H1 (cell line): ENCODE measurements around the gene OR51E1. TPM values are rescaled to one million over a fixed set of nuclear protein-coding genes. Genes with fewer than 3 reads are reported as not detected.

Experiments used
- CTCF ChIA-PET: fragments of 300-600 bp; sonication (Branson Sonifier 250); formaldehyde crosslinking; loops from one replicate; lab custom pipeline; 2021; ENCODE audit not compliant: partially characterized antibody; lab: Charles Lee
- POLR2A ChIA-PET: fragments of 300-600 bp; sonication (Branson Sonifier 250); formaldehyde crosslinking; loops from one replicate; lab custom pipeline; 2021; ENCODE audit warnings: inconsistent platforms; ENCODE audit not compliant: partially characterized antibody; lab: Charles Lee
- DNase-seq, 2 experiments: peaks; one replicate each; pipeline versions ENCODE4 v3.0.0 to v3.0.0-alpha.2; 2010 to 2022; ENCODE audit warnings: low spot score in 2 of 2, low read depth in 1 of 2, mixed read lengths in 1 of 2
- FAIRE-seq: peaks from 2 replicates; lab custom pipeline; 2011; peaks lifted over from hg19 to GRCh38; lab: Jason Lieb, UNC
- H2AFZ ChIP-seq: 2 replicates; pipeline ENCODE4 v1.8.1; 2012; ENCODE audit warnings: low read length, inconsistent platforms
- H2AK5ac ChIP-seq: 2 replicates; pipeline ENCODE4 v1.6.1; 2013; ENCODE audit warnings: low read depth, low read length
- H2BK120ac ChIP-seq: replicated peaks from 2 replicates; pipeline ENCODE3; 2013; ENCODE audit warnings: low read depth, low read length, inconsistent platforms
- H2BK12ac ChIP-seq: 2 replicates; pipeline ENCODE4 v1.6.1; 2013; ENCODE audit warnings: low read depth, low read length
- H2BK15ac ChIP-seq: 2 replicates; pipeline ENCODE4 v1.6.1; 2013; ENCODE audit warnings: low read length
- H2BK20ac ChIP-seq: 2 replicates; pipeline ENCODE4 v1.6.1; 2013; ENCODE audit warnings: low read length
- H2BK5ac ChIP-seq: 2 replicates; pipeline ENCODE4 v1.6.1; 2013; ENCODE audit warnings: low read depth, low read length
- H3K14ac ChIP-seq: 2 replicates; pipeline ENCODE4 v1.6.1; 2013; ENCODE audit warnings: inconsistent platforms; ENCODE audit not compliant: insufficient read length
- H3K18ac ChIP-seq: 2 replicates; pipeline ENCODE4 v1.6.1; 2013; ENCODE audit warnings: low read length; ENCODE audit errors: extremely low read depth
- H3K23ac ChIP-seq: 2 replicates; pipeline ENCODE4 v1.6.1; 2013; ENCODE audit warnings: inconsistent platforms; ENCODE audit not compliant: insufficient read length
- H3K23me2 ChIP-seq: 2 replicates; pipeline ENCODE4 v1.6.1; 2013; ENCODE audit warnings: low read depth, low read length
- H3K27ac ChIP-seq: 2 replicates; pipeline ENCODE4 v1.6.1; 2011; ENCODE audit warnings: low read depth, low read length, inconsistent platforms
- H3K27me3 ChIP-seq, 4 experiments: replicated peaks in 1 of 4; 1 replicate in 1 of 4; 2 replicates in 3 of 4; pipeline versions ENCODE4 v1.6.1 to v1.8.1; 2011 to 2013; ENCODE audit warnings: low read length in 3 of 4, mild to moderate bottlenecking in 3 of 4, inconsistent platforms in 2 of 4, mixed read lengths in 2 of 4, moderate library complexity in 1 of 4; ENCODE audit not compliant: control insufficient read depth in 3 of 4, insufficient read depth in 3 of 4; ENCODE audit errors: extremely low read depth in 1 of 4
- H3K36me3 ChIP-seq, 4 experiments: 2 replicates each; pipeline versions ENCODE4 v1.6.1 to v1.8.1; 2011 to 2013; ENCODE audit warnings: mild to moderate bottlenecking in 4 of 4, low read length in 3 of 4, moderate library complexity in 2 of 4, control low read depth in 1 of 4, inconsistent platforms in 1 of 4; ENCODE audit not compliant: insufficient read depth in 4 of 4, control insufficient read depth in 2 of 4
- H3K4ac ChIP-seq: replicated peaks from 2 replicates; pipeline ENCODE3; 2013; ENCODE audit warnings: low read length, low read depth, mixed read lengths, inconsistent platforms; ENCODE audit not compliant: insufficient read length
- H3K4me1 ChIP-seq, 4 experiments: replicated peaks in 1 of 4; 1 replicate in 1 of 4; 2 replicates in 3 of 4; pipeline versions ENCODE4 v1.6.1 to v1.8.1; 2011 to 2013; ENCODE audit warnings: low read length in 3 of 4, inconsistent platforms in 2 of 4, mixed read lengths in 1 of 4; ENCODE audit not compliant: insufficient read depth in 4 of 4, control insufficient read depth in 3 of 4
- H3K4me2 ChIP-seq, 2 experiments: 2 replicates each; pipeline versions ENCODE4 v1.6.1 to v1.8.1; 2011 to 2013; ENCODE audit warnings: low read depth in 2 of 2, low read length in 2 of 2, control low read depth in 1 of 2, inconsistent platforms in 1 of 2, mild to moderate bottlenecking in 1 of 2; ENCODE audit not compliant: insufficient read depth in 1 of 2
- H3K4me3 ChIP-seq, 4 experiments: fragments of 200-600, 300-600 bp in 1 of 4; sonication (generic), shearing (Covaris generic), sonication (Bioruptor Twin) in 1 of 4; 2 replicates each; pipeline versions ENCODE4 v1.5.1 to v1.8.1; 2011 to 2016; ENCODE audit warnings: low read length in 4 of 4, low read depth in 3 of 4, control low read depth in 2 of 4, inconsistent platforms in 2 of 4, mild to moderate bottlenecking in 2 of 4, mixed read lengths in 1 of 4, moderate library complexity in 1 of 4; ENCODE audit not compliant: insufficient read depth in 2 of 4; ENCODE audit errors: extremely low read depth in 1 of 4
- H3K56ac ChIP-seq: replicated peaks from 2 replicates; pipeline ENCODE3; 2013; ENCODE audit warnings: low read depth, mild to moderate bottlenecking, mixed read lengths, low read length, inconsistent platforms; ENCODE audit not compliant: insufficient read length
- H3K79me1 ChIP-seq: 2 replicates; pipeline ENCODE4 v1.6.1; 2013; ENCODE audit warnings: low read depth, low read length, control low read depth
- H3K79me2 ChIP-seq, 2 experiments: 2 replicates each; pipeline versions ENCODE4 v1.6.1 to v1.8.1; 2012 to 2013; ENCODE audit warnings: low read length in 2 of 2, mild to moderate bottlenecking in 2 of 2, inconsistent platforms in 1 of 2; ENCODE audit not compliant: insufficient read depth in 2 of 2, control insufficient read depth in 1 of 2
- H3K9ac ChIP-seq, 4 experiments: replicated peaks in 1 of 4; 1 replicate in 1 of 4; 2 replicates in 3 of 4; pipeline versions ENCODE4 v1.6.1 to v1.8.1; 2011 to 2013; ENCODE audit warnings: low read depth in 3 of 4, low read length in 3 of 4, control low read depth in 2 of 4, mild to moderate bottlenecking in 2 of 4, moderate library complexity in 2 of 4, inconsistent platforms in 1 of 4; ENCODE audit errors: extremely low read depth in 1 of 4
- H3K9me3 ChIP-seq, 2 experiments: 2 replicates each; pipeline versions ENCODE4 v1.6.1 to v1.8.1; 2012 to 2013; ENCODE audit warnings: mild to moderate bottlenecking in 2 of 2, moderate library complexity in 2 of 2, control low read depth in 1 of 2, inconsistent platforms in 1 of 2, low read depth in 1 of 2, low read length in 1 of 2, mixed read lengths in 1 of 2; ENCODE audit not compliant: insufficient read depth in 2 of 2
- H4K20me1 ChIP-seq, 2 experiments: replicated peaks in 1 of 2; 2 replicates each; pipeline versions ENCODE3 to v1.8.1; 2011 to 2013; ENCODE audit warnings: inconsistent platforms in 2 of 2, low read length in 2 of 2, mild to moderate bottlenecking in 1 of 2; ENCODE audit not compliant: insufficient read depth in 2 of 2, control insufficient read depth in 1 of 2
- H4K5ac ChIP-seq: 2 replicates; pipeline ENCODE4 v1.6.1; 2013; ENCODE audit warnings: low read length, low read depth, mixed read lengths, inconsistent platforms; ENCODE audit not compliant: insufficient read length
- H4K8ac ChIP-seq: 2 replicates; pipeline ENCODE4 v1.8.0; 2013; ENCODE audit warnings: mild to moderate bottlenecking, moderate library complexity, low read length, inconsistent platforms; ENCODE audit not compliant: insufficient read depth; ENCODE audit errors: extremely low read depth
- H4K91ac ChIP-seq: replicated peaks from 2 replicates; pipeline ENCODE3; 2013; ENCODE audit warnings: low read length, mixed read lengths, inconsistent platforms; ENCODE audit not compliant: insufficient read length
- ATF2 ChIP-seq: IDR thresholded peaks from 2 replicates; pipeline ENCODE4 v1.6.1; 2012; ENCODE audit warnings: low read length, inconsistent platforms
- CTCF ChIP-seq, 3 experiments: IDR thresholded peaks; 1 replicate in 2 of 3; 2 replicates in 1 of 3; pipeline versions ENCODE4 v1.5.1 to v1.6.1; 2011; ENCODE audit warnings: low read length in 3 of 3, mild to moderate bottlenecking in 3 of 3, inconsistent platforms in 2 of 3, low read depth in 1 of 3, moderate library complexity in 1 of 3; ENCODE audit not compliant: insufficient read depth in 1 of 3; ENCODE audit errors: control extremely low read depth in 1 of 3
- EGR1 ChIP-seq: IDR thresholded peaks from 2 replicates; pipeline ENCODE4 v1.6.1; 2011; ENCODE audit warnings: low read depth, low read length, borderline replicate concordance
- JUND ChIP-seq: IDR thresholded peaks from 2 replicates; pipeline ENCODE4 v1.6.1; 2011; ENCODE audit warnings: mild to moderate bottlenecking, improper control_type of control experiment, low read length
- POLR2A ChIP-seq, 2 experiments: IDR thresholded peaks; 1 replicate in 1 of 2; 2 replicates in 1 of 2; pipeline ENCODE4 v1.6.1; 2011; ENCODE audit warnings: low read depth in 2 of 2, low read length in 2 of 2, mild to moderate bottlenecking in 2 of 2; ENCODE audit errors: control extremely low read depth in 1 of 2
- POLR2AphosphoS5 ChIP-seq: IDR thresholded peaks from 2 replicates; pipeline ENCODE4 v1.6.1; 2011; ENCODE audit warnings: low read depth, low read length
- RAD21 ChIP-seq, 2 experiments: IDR thresholded peaks in 1 of 2; conservative IDR thresholded peaks in 1 of 2; 2 replicates each; pipeline ENCODE4 v1.6.1; 2011; ENCODE audit warnings: low read depth in 2 of 2, low read length in 2 of 2, improper control_type of control experiment in 1 of 2, inconsistent platforms in 1 of 2, mild to moderate bottlenecking in 1 of 2, moderate library complexity in 1 of 2
- SAP30 ChIP-seq: fragments of 300-600 bp; sonication (generic); IDR thresholded peaks from 2 replicates; pipeline ENCODE4 v1.7.1; 2012; ENCODE audit warnings: low read length, moderate library complexity, mild to moderate bottlenecking, inconsistent platforms; ENCODE audit not compliant: insufficient read depth, insufficient replicate concordance
- TBP ChIP-seq: IDR thresholded peaks from 2 replicates; pipeline ENCODE4 v1.6.1; 2011; ENCODE audit warnings: low read depth, low read length, improper control_type of control experiment
- YY1 ChIP-seq: IDR thresholded peaks from 2 replicates; pipeline ENCODE4 v1.6.1; 2011; ENCODE audit warnings: low read depth, mild to moderate bottlenecking, low read length
- WGBS, 2 experiments: shearing (Covaris generic) in 1 of 2; methylation state at CpG; one replicate each; pipeline versions ENCODE4 v1.1.6 to v1.1.7; 2013 to 2015; ENCODE audit warnings: low lambda C conversion rate in 2 of 2, mixed read lengths in 2 of 2, inconsistent platforms in 1 of 2, low coverage in 1 of 2, missing lambda C conversion rate in 1 of 2; ENCODE audit not compliant: insufficient replicate concordance in 2 of 2, insufficient coverage in 1 of 2, insufficient read length in 1 of 2; ENCODE audit errors: extremely low coverage in 1 of 2, missing lambda C conversion rate in 1 of 2; 5-methylcytosine and 5-hydroxymethylcytosine counted together
- polyA plus RNA-seq, 7 experiments: library from polyadenylated mRNA; depleted of rRNA in 3 of 7; stranded (reverse) in 5 of 7; unstranded in 2 of 7; fragments of >200 nt in 5 of 7; fragments of 200-250 nt in 2 of 7; gene quantifications; 1 replicate in 5 of 7; 2 replicates in 1 of 7; 4 replicates in 1 of 7; pipeline versions ENCODE4 v1.2.1 to v1.2.3, GENCODE V29; 2011 to 2013; ENCODE audit warnings: missing spikeins in 2 of 7, mixed read lengths in 2 of 7
- total RNA-seq: library from RNA; stranded (reverse); fragmentation: NEBNext Ultra II Directional; extraction: Animal tissue kit (Norgen Biotek cat#: 25700); gene quantifications from 2 replicates; pipeline ENCODE4 v1.2.1, GENCODE V29; 2021

OR51E1 gene
- total and polyA plus RNA-seq, 2 of the 8 experiments (the other 6 are each of a cell fraction or from before 2014, with no cell fraction given) = not detected

GRCh38 chr11:4643076-4643475 lies 706 bp upstream of the OR51E1 start:
- WGBS, 2 experiments = 83% methylated on average over 5 of the region's 5 CpGs; no CpG with 5 or more reads in 1 of the 2 experiments
- H4K5ac ChIP-seq = no peak overlapping the region
- no peak overlapping the region for H2AFZ ChIP-seq
- H3K27ac ChIP-seq = no peak overlapping the region
- ChIA-PET POLR2A (no interaction called here), CTCF (interaction anchor here (0.7 kb wide), 1 partner anchor 175 kb away, joined by 3 read pairs; no protein-coding TSS in a partner anchor)
- no peak overlapping the region for H2BK12ac ChIP-seq
- no peaks in the 10 kb centered on the region; a peak in 1 of 7 replicates for H3K27me3 ChIP-seq
- no peak overlapping the region for H4K8ac ChIP-seq
- no peaks in the 10 kb centered on the region; a peak in 1 of 4 replicates for H3K9me3 ChIP-seq
- no peaks in the 10 kb centered on the region for H3K23me2 ChIP-seq
- no peak overlapping the region for H3K56ac ChIP-seq
- H2BK5ac ChIP-seq = no peak overlapping the region
- H2AK5ac ChIP-seq = no peak overlapping the region
- H3K9ac ChIP-seq = no peak overlapping the region
- H2BK20ac ChIP-seq = no peak overlapping the region
- H3K4me1 ChIP-seq = no peaks in the 10 kb centered on the region
- H2BK15ac ChIP-seq = no peak overlapping the region
- no peaks in the 10 kb centered on the region for H3K36me3 ChIP-seq
- H2BK120ac ChIP-seq = no peak overlapping the region
- H4K20me1 ChIP-seq = no peaks in the 10 kb centered on the region
- DNase-seq (no peak), FAIRE-seq (no peak)
- no peak overlapping the region for H3K14ac ChIP-seq
- no peaks in the 10 kb centered on the region for H3K79me1 ChIP-seq
- H3K23ac ChIP-seq = no peak overlapping the region
- no peak overlapping the region for H3K4me2 ChIP-seq
- no peak overlapping the region for H4K91ac ChIP-seq
- H3K4me3 ChIP-seq = no peak overlapping the region
- no peaks in the 10 kb centered on the region for H3K79me2 ChIP-seq
- H3K4ac ChIP-seq = no peak overlapping the region
- H3K18ac ChIP-seq = no peak overlapping the region
- TF ChIP-seq TBP (no peak), SAP30 (no peak), POLR2A (IDR thresholded peaks at IDR 0.05; ENCODE audit: control extremely low read depth in 1 of 2, low read depth in 2 of 2, low read length in 2 of 2) (no peak), CTCF (IDR thresholded peaks at IDR 0.05; ENCODE audit: control extremely low read depth in 1 of 3, insufficient read depth in 1 of 3, low read depth in 1 of 3, low read length in 3 of 3) (no peak), JUND (no peak), RAD21 (IDR thresholded peaks at IDR 0.05 in 1 of 2, conservative IDR thresholded peaks at IDR 0.05 in 1 of 2; ENCODE audit: low read depth in 2 of 2, low read length in 2 of 2) (no peak), EGR1 (no peak), YY1 (no peak), POLR2AphosphoS5 (no peak), ATF2 (no peak)
